HepG2 (cell line): Measurements from ENCODE around the gene SLC66A3. TPM values are rescaled to one million over a fixed set of nuclear protein-coding genes. Genes with fewer than 3 reads are reported as not detected.

ENCODE experiments used
- ATAC-seq: fragments of 200-7000 bp; cut with Tn5 transposase; 3 replicates; pipeline ENCODE4 v1.9.1; 2020; ENCODE audit warnings: mild to moderate bottlenecking, moderate library complexity
- BruUV-seq: library from RNA; stranded (reverse); fragments of 400-500 nt; replicated peaks from 2 replicates; lab custom pipeline; 2021; lab: Mats Ljungman, UMichigan
- CTCF ChIA-PET: fragments of 300-600 bp; formaldehyde crosslinking; extraction: SDS; loops from one replicate; lab custom pipeline; 2021; ENCODE audit warnings: low total read pairs, inconsistent platforms, low intra/inter-chr PET ratio; lab: Yijun Ruan, JAX
- POLR2A ChIA-PET: fragments of 350-600 bp; sonication (Branson Sonifier 250); formaldehyde crosslinking; loops from one replicate; lab custom pipeline; 2020; ENCODE audit warnings: antibody characterized with exemption, inconsistent platforms; lab: Yijun Ruan, JAX
- DNase-seq: peaks from one replicate; pipeline ENCODE4 v3.0.0-alpha.2; 2015; ENCODE audit warnings: low spot score
- FAIRE-seq: peaks from 3 replicates; lab custom pipeline; 2011; peaks lifted over from hg19 to GRCh38; lab: Jason Lieb, UNC
- H2AFZ ChIP-seq: one replicate; pipeline ENCODE4 v1.6.1; 2011; ENCODE audit warnings: low read length, inconsistent platforms
- H3K27ac ChIP-seq: fragments of 300-600 bp; 3 replicates; pipeline ENCODE4 v1.8.0; 2011; ENCODE audit warnings: mixed run types, mild to moderate bottlenecking, mixed read lengths, low read length, inconsistent platforms; ENCODE audit not compliant: insufficient read depth; ENCODE audit errors: extremely low read length
- H3K27me3 ChIP-seq, 2 experiments: fragments of 200-600 bp in 1 of 2; 2 replicates in 1 of 2; 3 replicates in 1 of 2; pipeline versions ENCODE4 v1.6.0 to v1.8.0; 2011; ENCODE audit warnings: low read length in 2 of 2, mild to moderate bottlenecking in 2 of 2, moderate library complexity in 2 of 2, inconsistent platforms in 1 of 2; ENCODE audit not compliant: insufficient read depth in 2 of 2, control insufficient read depth in 1 of 2
- H3K36me3 ChIP-seq, 2 experiments: fragments of 200-600 bp in 1 of 2; replicated peaks in 1 of 2; 2 replicates in 1 of 2; 3 replicates in 1 of 2; pipeline versions ENCODE4 v1.5.1 to v1.8.0; 2011; ENCODE audit warnings: low read length in 2 of 2, inconsistent platforms in 1 of 2; ENCODE audit not compliant: insufficient read depth in 2 of 2, control insufficient read depth in 1 of 2
- H3K4me1 ChIP-seq: 2 replicates; pipeline ENCODE4 v1.5.1; 2012; ENCODE audit warnings: low read length, inconsistent platforms; ENCODE audit not compliant: insufficient read depth
- H3K4me2 ChIP-seq: 2 replicates; pipeline ENCODE4 v1.6.0; 2011; ENCODE audit warnings: low read depth, low read length, inconsistent platforms
- H3K4me3 ChIP-seq, 3 experiments: fragments of 200-600 bp in 1 of 3; sonication (generic), shearing (Covaris generic) in 1 of 3; replicated peaks in 1 of 3; 2 replicates each; pipeline ENCODE4 v1.5.1; 2011 to 2016; ENCODE audit warnings: low read length in 3 of 3, inconsistent platforms in 2 of 3, low read depth in 2 of 3, mild to moderate bottlenecking in 2 of 3, control low read depth in 1 of 3, mixed read lengths in 1 of 3; ENCODE audit not compliant: insufficient read depth in 1 of 3
- H3K79me2 ChIP-seq: one replicate; pipeline ENCODE4 v1.6.1; 2011; ENCODE audit warnings: low read length, inconsistent platforms; ENCODE audit not compliant: insufficient read depth
- H3K9ac ChIP-seq: 2 replicates; pipeline ENCODE4 v1.6.0; 2011; ENCODE audit warnings: mild to moderate bottlenecking, low read depth, low read length, inconsistent platforms; ENCODE audit not compliant: insufficient read depth
- H3K9me3 ChIP-seq: 2 replicates; pipeline ENCODE4 v1.5.1; 2012; ENCODE audit warnings: mild to moderate bottlenecking, low read length
- H4K20me1 ChIP-seq: 2 replicates; pipeline ENCODE4 v1.6.0; 2011; ENCODE audit warnings: inconsistent platforms, mild to moderate bottlenecking, low read length, moderate library complexity; ENCODE audit not compliant: insufficient read depth
- KLF9 ChIP-seq: IDR thresholded peaks from 2 replicates; pipeline ENCODE4 v1.6.1; 2016; ENCODE audit warnings: low read depth
- NFYB ChIP-seq: sonication (generic); formaldehyde crosslinking; IDR thresholded peaks from 2 replicates; pipeline ENCODE4 v1.4.0; 2020; ENCODE audit warnings: missing genetic modification reagents
- ZFP82 ChIP-seq: sonication (generic); formaldehyde crosslinking; IDR thresholded peaks from 2 replicates; pipeline ENCODE4 v1.5.1; 2020; ENCODE audit warnings: mild to moderate bottlenecking, missing genetic modification reagents, borderline replicate concordance
- ZNF12 ChIP-seq: sonication (generic); formaldehyde crosslinking; IDR thresholded peaks from 2 replicates; pipeline ENCODE4 v1.5.0; 2020; ENCODE audit warnings: missing genetic modification reagents
- ZNF768 ChIP-seq: sonication (generic); formaldehyde crosslinking; IDR thresholded peaks from 2 replicates; pipeline ENCODE4 v1.4.0; 2020; ENCODE audit warnings: missing genetic modification reagents
- WGBS: methylation state at CpG from one replicate; pipeline ENCODE4 v1.1.6; 2017; ENCODE audit warnings: low lambda C conversion rate; 5-methylcytosine and 5-hydroxymethylcytosine counted together
- in situ Hi-C: cut with HindIII; loops from 2 replicates; pipeline ENCODE4 v1.10.0; 2017; ENCODE audit warnings: low pct_unique_long_range_greater_than_20kb; ENCODE audit not compliant: extremely low pct_ligation_motif_present
- intact Hi-C: fragments of 100-400 bp; cut with micrococcal nuclease; formaldehyde crosslinking; loops from one replicate; pipeline ENCODE4 v1.10.0; 2022; ENCODE audit not compliant: unreplicated experiment
- polyA plus RNA-seq, 8 experiments: library from polyadenylated mRNA; depleted of rRNA in 3 of 8; stranded (reverse) in 7 of 8; unstranded in 1 of 8; fragments of >200 nt; fragmentation: Illumina TruSeq in 4 of 8; extraction: Trizol in 4 of 8; gene quantifications; 2 replicates each; pipeline versions ENCODE4 v1.2.1 to v1.2.3, GENCODE V29; 2011 to 2016; ENCODE audit warnings: low read depth in 4 of 8, missing spikeins in 1 of 8, mixed read lengths in 1 of 8; ENCODE audit not compliant: insufficient read depth in 1 of 8
- total RNA-seq, 5 experiments: library from RNA; depleted of rRNA; stranded (reverse); fragments of >200 nt; fragmentation: Illumina TruSeq; extraction: Trizol; gene quantifications; 2 replicates each; pipeline ENCODE4 v1.2.3, GENCODE V29; 2016; ENCODE audit warnings: low read depth in 1 of 5
- TF ChIP-seq, protein P1 (sequence below): sonication (generic); formaldehyde crosslinking; IDR thresholded peaks from 2 replicates; pipeline ENCODE4 v1.4.0; 2020; ENCODE audit warnings: missing genetic modification reagents
- TF ChIP-seq, protein P2 (sequence below): sonication (generic); formaldehyde crosslinking; IDR thresholded peaks from 2 replicates; pipeline ENCODE4 v1.8.0; 2022; ENCODE audit warnings: mild to moderate bottlenecking, missing genetic modification reagents; ENCODE audit not compliant: insufficient replicate concordance
- TF ChIP-seq, protein P3 (sequence below): sonication (generic); formaldehyde crosslinking; conservative IDR thresholded peaks from 2 replicates; pipeline ENCODE4 v1.4.0; 2020; ENCODE audit warnings: mild to moderate bottlenecking, missing genetic modification reagents, moderate library complexity

SLC66A3 gene
- total and polyA plus RNA-seq, 2 of the 13 experiments (the other 11 are each of a cell fraction or from before 2014, with no cell fraction given): 2.2 to 3.7 TPM

DNA sequence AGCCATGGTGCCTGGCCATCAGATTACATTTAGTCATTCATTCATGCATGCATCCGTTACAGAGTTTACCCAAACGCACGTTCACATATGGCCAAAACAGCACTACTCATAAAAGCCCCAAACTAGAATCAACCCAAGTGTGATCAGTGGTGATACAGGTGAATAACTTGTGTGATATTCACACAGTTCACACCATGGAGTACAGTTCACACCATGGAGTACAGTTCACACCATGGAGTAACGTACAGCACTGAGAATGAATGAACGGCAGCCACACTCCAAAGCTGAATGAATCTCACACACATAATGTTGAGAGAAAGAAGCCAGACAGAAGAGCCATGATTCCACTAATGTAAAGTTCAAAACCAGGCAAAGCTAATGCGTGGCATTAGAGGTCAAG, 12.3 kb upstream of the SLC66A3 start:
- CTCF ChIA-PET: no interaction called here
- intact Hi-C loops (no loop called here), in situ Hi-C loops (no loop called here)
- Histone ChIP-seq H3K9me3 (no peaks in the 10 kb centered on the region), H3K4me1 (no peaks in the 10 kb centered on the region), H3K4me3 (no peak overlapping the region), H3K27me3 (peaks cover 9 to 52% of the 10 kb centered on the region in 2 experiments; a peak in 4 of 5 replicates), H2AFZ (no peak overlapping the region), H3K27ac (no peak overlapping the region), H3K36me3 (no peaks in the 10 kb centered on the region)
- no peak for FAIRE-seq
- no TSS peak for BruUV-seq
- TF ChIP-seq, protein P1, sequence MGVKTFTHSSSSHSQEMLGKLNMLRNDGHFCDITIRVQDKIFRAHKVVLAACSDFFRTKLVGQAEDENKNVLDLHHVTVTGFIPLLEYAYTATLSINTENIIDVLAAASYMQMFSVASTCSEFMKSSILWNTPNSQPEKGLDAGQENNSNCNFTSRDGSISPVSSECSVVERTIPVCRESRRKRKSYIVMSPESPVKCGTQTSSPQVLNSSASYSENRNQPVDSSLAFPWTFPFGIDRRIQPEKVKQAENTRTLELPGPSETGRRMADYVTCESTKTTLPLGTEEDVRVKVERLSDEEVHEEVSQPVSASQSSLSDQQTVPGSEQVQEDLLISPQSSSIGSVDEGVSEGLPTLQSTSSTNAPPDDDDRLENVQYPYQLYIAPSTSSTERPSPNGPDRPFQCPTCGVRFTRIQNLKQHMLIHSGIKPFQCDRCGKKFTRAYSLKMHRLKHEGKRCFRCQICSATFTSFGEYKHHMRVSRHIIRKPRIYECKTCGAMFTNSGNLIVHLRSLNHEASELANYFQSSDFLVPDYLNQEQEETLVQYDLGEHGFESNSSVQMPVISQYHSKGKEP (CRISPR knock-in tag): no peak
- TF ChIP-seq, protein P2, sequence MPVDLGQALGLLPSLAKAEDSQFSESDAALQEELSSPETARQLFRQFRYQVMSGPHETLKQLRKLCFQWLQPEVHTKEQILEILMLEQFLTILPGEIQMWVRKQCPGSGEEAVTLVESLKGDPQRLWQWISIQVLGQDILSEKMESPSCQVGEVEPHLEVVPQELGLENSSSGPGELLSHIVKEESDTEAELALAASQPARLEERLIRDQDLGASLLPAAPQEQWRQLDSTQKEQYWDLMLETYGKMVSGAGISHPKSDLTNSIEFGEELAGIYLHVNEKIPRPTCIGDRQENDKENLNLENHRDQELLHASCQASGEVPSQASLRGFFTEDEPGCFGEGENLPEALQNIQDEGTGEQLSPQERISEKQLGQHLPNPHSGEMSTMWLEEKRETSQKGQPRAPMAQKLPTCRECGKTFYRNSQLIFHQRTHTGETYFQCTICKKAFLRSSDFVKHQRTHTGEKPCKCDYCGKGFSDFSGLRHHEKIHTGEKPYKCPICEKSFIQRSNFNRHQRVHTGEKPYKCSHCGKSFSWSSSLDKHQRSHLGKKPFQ: peak; percentile 98
- TF ChIP-seq, all 625 proteins: peak for 1
- DNase-seq: no peak
- H4K20me1 ChIP-seq: no peaks in the 10 kb centered on the region
- ATAC-seq: no peak
- H3K79me2 ChIP-seq: no peaks in the 10 kb centered on the region
- no peak overlapping the region for H3K9ac ChIP-seq
- POLR2A ChIA-PET: no interaction called here
- H3K4me2 ChIP-seq: no peak overlapping the region
- 47% methylated on average over 6 of the region's 6 CpGs for WGBS

DNA sequence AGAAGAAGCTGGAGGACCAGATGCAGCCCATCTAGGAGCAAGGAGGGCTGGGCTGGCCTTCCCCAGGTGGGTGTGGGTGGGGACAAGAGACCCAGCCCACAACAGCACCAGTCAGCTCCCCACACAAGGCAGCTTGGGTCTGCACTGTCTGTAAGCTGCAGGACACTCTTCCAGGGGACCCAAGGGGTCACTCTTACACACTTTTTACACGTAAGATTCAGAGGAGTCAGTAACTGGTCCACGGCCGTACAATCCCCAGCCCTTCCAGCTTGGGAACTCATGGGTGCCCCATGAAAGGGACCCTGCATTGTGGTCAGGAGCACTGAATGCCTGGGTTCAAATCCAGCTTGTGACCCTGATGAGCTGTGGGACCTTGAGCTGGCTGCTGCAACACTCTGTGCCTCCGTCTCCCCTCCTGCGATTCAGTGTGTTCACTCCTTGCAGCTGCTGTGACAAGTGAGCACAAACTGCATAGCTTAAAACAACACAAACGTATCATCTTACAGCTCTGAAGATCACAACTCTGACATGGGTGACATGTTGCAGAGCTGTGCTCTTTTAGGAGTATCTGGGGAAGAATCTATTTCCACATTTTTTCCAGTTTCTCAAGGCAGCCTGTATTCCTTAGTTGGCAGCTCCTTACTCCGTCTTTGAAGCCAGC, 11.1 kb upstream of the SLC66A3 start:
- FAIRE-seq (no peak), ATAC-seq (peak; percentile 51), DNase-seq (no peak)
- BruUV-seq: no TSS peak
- Histone ChIP-seq H3K79me2 (no peaks in the 10 kb centered on the region), H4K20me1 (no peaks in the 10 kb centered on the region), H3K9ac (no peak overlapping the region), H3K36me3 (no peaks in the 10 kb centered on the region), H3K9me3 (no peaks in the 10 kb centered on the region), H2AFZ (no peak overlapping the region), H3K4me2 (no peak overlapping the region), H3K4me3 (no peak overlapping the region), H3K27ac (no peak overlapping the region), H3K4me1 (no peaks in the 10 kb centered on the region), H3K27me3 (peaks cover 9 to 52% of the 10 kb centered on the region in 2 experiments; a peak in 4 of 5 replicates)
- in situ Hi-C loops: no loop called here
- WGBS: 55% methylated on average over 6 of the region's 7 CpGs
- intact Hi-C loops: no loop called here
- TF ChIP-seq, protein P3, sequence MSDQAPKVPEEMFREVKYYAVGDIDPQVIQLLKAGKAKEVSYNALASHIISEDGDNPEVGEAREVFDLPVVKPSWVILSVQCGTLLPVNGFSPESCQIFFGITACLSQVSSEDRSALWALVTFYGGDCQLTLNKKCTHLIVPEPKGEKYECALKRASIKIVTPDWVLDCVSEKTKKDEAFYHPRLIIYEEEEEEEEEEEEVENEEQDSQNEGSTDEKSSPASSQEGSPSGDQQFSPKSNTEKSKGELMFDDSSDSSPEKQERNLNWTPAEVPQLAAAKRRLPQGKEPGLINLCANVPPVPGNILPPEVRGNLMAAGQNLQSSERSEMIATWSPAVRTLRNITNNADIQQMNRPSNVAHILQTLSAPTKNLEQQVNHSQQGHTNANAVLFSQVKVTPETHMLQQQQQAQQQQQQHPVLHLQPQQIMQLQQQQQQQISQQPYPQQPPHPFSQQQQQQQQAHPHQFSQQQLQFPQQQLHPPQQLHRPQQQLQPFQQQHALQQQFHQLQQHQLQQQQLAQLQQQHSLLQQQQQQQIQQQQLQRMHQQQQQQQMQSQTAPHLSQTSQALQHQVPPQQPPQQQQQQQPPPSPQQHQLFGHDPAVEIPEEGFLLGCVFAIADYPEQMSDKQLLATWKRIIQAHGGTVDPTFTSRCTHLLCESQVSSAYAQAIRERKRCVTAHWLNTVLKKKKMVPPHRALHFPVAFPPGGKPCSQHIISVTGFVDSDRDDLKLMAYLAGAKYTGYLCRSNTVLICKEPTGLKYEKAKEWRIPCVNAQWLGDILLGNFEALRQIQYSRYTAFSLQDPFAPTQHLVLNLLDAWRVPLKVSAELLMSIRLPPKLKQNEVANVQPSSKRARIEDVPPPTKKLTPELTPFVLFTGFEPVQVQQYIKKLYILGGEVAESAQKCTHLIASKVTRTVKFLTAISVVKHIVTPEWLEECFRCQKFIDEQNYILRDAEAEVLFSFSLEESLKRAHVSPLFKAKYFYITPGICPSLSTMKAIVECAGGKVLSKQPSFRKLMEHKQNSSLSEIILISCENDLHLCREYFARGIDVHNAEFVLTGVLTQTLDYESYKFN (CRISPR knock-in tag): no peak
- TF ChIP-seq ZFP82 (CRISPR knock-in tag): no peak
- TF ChIP-seq NFYB (CRISPR knock-in tag): no peak
- 0 out of 2 replicates have a peak, but pooled peaks have one; percentile 69 for TF ChIP-seq ZNF12 (CRISPR knock-in tag)
- TF ChIP-seq ZNF768: peak; percentile 35; the same call in 1 of the 2 replicates
- TF ChIP-seq KLF9 (CRISPR knock-in tag): no peak
- POLR2A ChIA-PET: interaction anchor here (1.8 kb wide), 1 partner anchor 11 kb away, joined by 6 read pairs; the partner anchor contains the start of gene SLC66A3
- CTCF ChIA-PET: no interaction called here
